ENCODE measurements around the gene CCDC187. TPM values are rescaled to one million over a fixed set of nuclear protein-coding genes. Genes with fewer than 3 reads are reported as not detected.

CCDC187 gene
- polyA plus RNA-seq, 1 donor from 2014 or later = not detected

- Histone ChIP-seq H3F3A (ENCODE audit: insufficient read depth, low read length, poor library complexity, severe bottlenecking) (no peaks in the 10 kb centered on the region), H3K9me3 (ENCODE audit: low read length) (no peaks in the 10 kb centered on the region), H3K27me3 (ENCODE audit: insufficient read depth, low read depth, low read length) (no peaks in the 10 kb centered on the region), H4K20me1 (ENCODE audit: insufficient read depth) (no peaks in the 10 kb centered on the region), H2AFZ (ENCODE audit: low read depth, low read length) (no peak overlapping the region), H3K36me3 (ENCODE audit: insufficient read depth, low read length) (no peaks in the 10 kb centered on the region), H3K4me3 (ENCODE audit: low read length) (no peak overlapping the region), H3K9me2 (ENCODE audit: insufficient read depth, low read length) (no peaks in the 10 kb centered on the region), H3K4me2 (ENCODE audit: low read length) (no peak overlapping the region), H3K79me2 (replicated peaks; ENCODE audit: insufficient read depth, low read length) (no peaks in the 10 kb centered on the region), H3K27ac (ENCODE audit: low read length) (no peak overlapping the region), H3K9ac (ENCODE audit: low read length) (no peak overlapping the region)
- TF ChIP-seq EP300 (conservative IDR thresholded peaks at IDR 0.05; ENCODE audit: poor library complexity, severe bottlenecking) (no peak), MXI1 (conservative IDR thresholded peaks at IDR 0.05; ENCODE audit: poor library complexity, severe bottlenecking) (no peak), POLR2AphosphoS5 (IDR thresholded peaks at IDR 0.05) (no peak), RAD21 (conservative IDR thresholded peaks at IDR 0.05) (no peak), SMC3 (conservative IDR thresholded peaks at IDR 0.05; ENCODE audit: poor library complexity) (no peak), EZH2 (IDR thresholded peaks at IDR 0.05; ENCODE audit: borderline replicate concordance, insufficient read depth, low read length, poor library complexity, severe bottlenecking) (no peak), TAF1 (IDR thresholded peaks at IDR 0.05; ENCODE audit: low read depth) (no peak)
Measured at GRCh38 chr9:136309806-136310220, 5.9 kb upstream of the CCDC187 start.

- H4K20me1 ChIP-seq (ENCODE audit: insufficient read depth) = no peaks in the 10 kb centered on the region
- TF ChIP-seq CTCF (IDR thresholded peaks at IDR 0.05; ENCODE audit: poor library complexity, severe bottlenecking) (no peak), RAD21 (conservative IDR thresholded peaks at IDR 0.05) (no peak), REST (IDR thresholded peaks at IDR 0.05; ENCODE audit: borderline replicate concordance) (no peak), POLR2AphosphoS5 (IDR thresholded peaks at IDR 0.05) (no peak), TAF1 (IDR thresholded peaks at IDR 0.05; ENCODE audit: low read depth) (no peak), SMC3 (conservative IDR thresholded peaks at IDR 0.05; ENCODE audit: poor library complexity) (no peak), EZH2 (IDR thresholded peaks at IDR 0.05; ENCODE audit: borderline replicate concordance, insufficient read depth, low read length, poor library complexity, severe bottlenecking) (no peak), MXI1 (conservative IDR thresholded peaks at IDR 0.05; ENCODE audit: poor library complexity, severe bottlenecking) (no peak), EP300 (conservative IDR thresholded peaks at IDR 0.05; ENCODE audit: poor library complexity, severe bottlenecking) (no peak)
- H3F3A ChIP-seq (ENCODE audit: insufficient read depth, low read length, poor library complexity, severe bottlenecking) = no peaks in the 10 kb centered on the region
- H3K4me3 ChIP-seq (ENCODE audit: low read length) = no peak overlapping the region
- H3K27ac ChIP-seq (ENCODE audit: low read length) = no peak overlapping the region
- no peaks in the 10 kb centered on the region for H3K79me2 ChIP-seq (replicated peaks; ENCODE audit: insufficient read depth, low read length)
- no peaks in the 10 kb centered on the region for H3K36me3 ChIP-seq (ENCODE audit: insufficient read depth, low read length)
- no peak overlapping the region for H2AFZ ChIP-seq (ENCODE audit: low read depth, low read length)
- H3K9me2 ChIP-seq (ENCODE audit: insufficient read depth, low read length) = no peaks in the 10 kb centered on the region
- no peaks in the 10 kb centered on the region for H3K9me3 ChIP-seq (ENCODE audit: low read length)
- H3K27me3 ChIP-seq (ENCODE audit: insufficient read depth, low read depth, low read length) = no peaks in the 10 kb centered on the region
- H3K4me2 ChIP-seq (ENCODE audit: low read length) = no peak overlapping the region
- H3K9ac ChIP-seq (ENCODE audit: low read length) = no peak overlapping the region
Measured at GRCh38 chr9:136309101-136309801, 5.4 kb upstream of the CCDC187 start.

All from neural cell (in vitro differentiated cells).